MCF 10A (cell line): ENCODE measurements around the gene PDE6G. TPM values are rescaled to one million over a fixed set of nuclear protein-coding genes. Genes with fewer than 3 reads are reported as not detected.

Experiments used
- BruUV-seq: library from RNA; stranded (reverse); fragments of 400-500 nt; replicated peaks from 2 replicates; lab custom pipeline; 2021; lab: Mats Ljungman, UMichigan
- CTCF ChIA-PET: fragments of 300-600 bp; sonication (Branson Sonifier 250); formaldehyde crosslinking; extraction: SDS; loops from one replicate; lab custom pipeline; 2021; ENCODE audit warnings: antibody characterized with exemption, inconsistent platforms; lab: Yijun Ruan, JAX
- POLR2A ChIA-PET: fragments of 300-600, 350-650 bp; sonication (Branson Sonifier 250); formaldehyde crosslinking; extraction: SDS; loops from one replicate; lab custom pipeline; 2020; ENCODE audit warnings: antibody characterized with exemption, inconsistent platforms; lab: Yijun Ruan, JAX
- DNase-seq: peaks from one replicate; pipeline ENCODE4 v3.0.0-alpha.2; 2018; ENCODE audit not compliant: unreplicated experiment
- H3K27ac Mint-ChIP-seq: one replicate; pipeline ENCODE4 v1.8.0; 2022; ENCODE audit warnings: mild to moderate bottlenecking, low read depth, mixed read lengths; ENCODE audit not compliant: unreplicated experiment
- H3K27me3 Mint-ChIP-seq: one replicate; pipeline ENCODE4 v1.8.0; 2022; ENCODE audit warnings: mixed read lengths; ENCODE audit not compliant: insufficient read depth, unreplicated experiment
- H3K36me3 Mint-ChIP-seq: one replicate; pipeline ENCODE4 v1.8.0; 2022; ENCODE audit warnings: mild to moderate bottlenecking, moderate library complexity, mixed read lengths; ENCODE audit not compliant: insufficient read depth, unreplicated experiment
- H3K4me1 Mint-ChIP-seq: one replicate; pipeline ENCODE4 v1.8.0; 2022; ENCODE audit warnings: mixed read lengths; ENCODE audit not compliant: insufficient read depth, unreplicated experiment
- H3K4me3 Mint-ChIP-seq: one replicate; pipeline ENCODE4 v1.8.0; 2022; ENCODE audit warnings: mild to moderate bottlenecking, moderate library complexity, mixed read lengths; ENCODE audit not compliant: unreplicated experiment
- H3K9me3 Mint-ChIP-seq: one replicate; pipeline ENCODE4 v1.8.0; 2022; ENCODE audit warnings: mixed read lengths; ENCODE audit not compliant: unreplicated experiment
- CTCF ChIP-seq: fragments of 200-600 bp; IDR thresholded peaks from one replicate; pipeline ENCODE4 v1.8.0; 2022; ENCODE audit warnings: antibody characterized with exemption, mild to moderate bottlenecking; ENCODE audit not compliant: unreplicated experiment
- intact Hi-C: fragments of 100-400 bp; cut with micrococcal nuclease; formaldehyde crosslinking; loops from 2 replicates; pipeline ENCODE4 v1.14.1; 2022
- microRNA-seq: library from miRNA; unstranded; fragments of <30 nt; microRNA quantifications from one replicate; pipeline ENCODE4 v1.2.0, GENCODE V29; 2022
- total RNA-seq: library from RNA; stranded (reverse); gene quantifications from 2 replicates; pipeline ENCODE4 v1.2.3, GENCODE V29; 2022

The PDE6G gene
- total RNA-seq, 1 experiment from 2014 or later, result not detected

DNA sequence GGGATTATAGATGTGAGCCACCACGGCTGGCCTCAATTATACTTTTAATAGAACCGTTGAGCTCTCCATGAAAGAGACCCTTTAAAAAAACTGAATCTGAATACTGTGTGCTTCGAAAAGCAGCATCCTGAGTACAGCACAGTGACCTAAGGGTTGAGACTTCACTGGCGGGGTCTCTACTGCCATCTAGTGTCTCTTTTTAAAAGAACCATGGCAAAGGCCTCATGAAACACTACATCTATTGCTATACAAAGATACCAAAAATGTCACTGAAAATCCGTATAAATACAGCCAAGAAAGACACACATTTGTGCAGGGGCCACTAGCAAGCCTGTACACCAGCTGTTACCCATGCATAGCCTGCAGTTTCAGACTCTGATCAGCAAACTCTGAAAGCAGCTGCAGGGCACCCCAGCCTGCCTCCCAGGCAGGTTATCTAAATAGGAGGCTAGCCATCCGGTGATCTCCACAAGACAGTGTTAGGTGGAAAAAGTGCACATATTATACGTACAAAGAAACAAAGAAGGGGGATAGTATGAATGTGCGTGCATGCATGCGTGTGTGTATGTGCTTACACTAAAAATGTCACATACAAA lies 54.7 kb downstream of the PDE6G start:
- CTCF ChIA-PET, result interaction anchor here (0.5 to 2.8 kb wide), 41 partner anchors 8 to 1541 kb away, joined by 3 to 29 read pairs (median 4); partner anchors contain the start of gene FAAP100
- no TSS peak for BruUV-seq
- intact Hi-C loops, result loop anchor here (1.0 to 2.0 kb wide), 2 partner anchors 48 to 89 kb away; partner anchors contain the start of gene ACTG1
- TF ChIP-seq CTCF, result peak; percentile 80
- peak; percentile 72 for DNase-seq
- Mint-ChIP-seq H3K36me3 (peaks cover 94% of the 10 kb centered on the region), H3K27ac (no peak overlapping the region), H3K9me3 (no peaks in the 10 kb centered on the region), H3K27me3 (no peaks in the 10 kb centered on the region), H3K4me1 (no peaks in the 10 kb centered on the region), H3K4me3 (no peak overlapping the region)
- POLR2A ChIA-PET, result interaction anchor here (0.6 to 2.9 kb wide), 11 partner anchors 25 to 842 kb away, joined by 3 to 12 read pairs (median 4); partner anchors contain the start of genes ARL16, FAAP100, HGS and NPLOC4

Small RNA genes within 50 kb of the gene (microRNA-seq; reads per million reads assigned to microRNA genes)
- 1.2 reads per million for gene MIR6786

Other genes starting within 250 kb of the PDE6G start
- gene ACTG1, start 143.7 kb downstream of the PDE6G start, total RNA-seq, result 1,056 and 1,461 TPM in 2 replicates
- gene FSCN2, start 128.2 kb downstream of the PDE6G start, total RNA-seq, result 0.37 TPM in 1 of 2 replicates, not detected in the other
- 23.4 and 32.5 TPM in 2 replicates for gene FAAP100, start 104.2 kb downstream of the PDE6G start, total RNA-seq
- 83.9 and 95.1 TPM in 2 replicates for gene NPLOC4, start 19.4 kb downstream of the PDE6G start, total RNA-seq
- 1.8 and 2.1 TPM in 2 replicates for gene TSPAN10, start 19.3 kb downstream of the PDE6G start, total RNA-seq
- gene OXLD1, start 10.1 kb upstream of the PDE6G start, total RNA-seq, result 47.6 and 54.8 TPM in 2 replicates
- 23.9 and 27.1 TPM in 2 replicates for gene CCDC137, start 10.2 kb upstream of the PDE6G start, total RNA-seq
- 34.8 and 38.6 TPM in 2 replicates for gene ARL16, start 27.3 kb upstream of the PDE6G start, total RNA-seq
- gene HGS, start 27.5 kb upstream of the PDE6G start, total RNA-seq, result 160 and 178 TPM in 2 replicates
- 82.6 and 143 TPM in 2 replicates for gene MRPL12, start 46.8 kb upstream of the PDE6G start, total RNA-seq
- gene SLC25A10, start 55.7 kb upstream of the PDE6G start, total RNA-seq, result 5.1 and 9.5 TPM in 2 replicates
- not detected in 2 replicates for gene GCGR, start 147.6 kb upstream of the PDE6G start, total RNA-seq
- gene MCRIP1, start 176.7 kb upstream of the PDE6G start, total RNA-seq, result 35.6 and 39.2 TPM in 2 replicates
- gene PPP1R27, start 178.5 kb upstream of the PDE6G start, total RNA-seq, result 0.29 TPM in 1 of 2 replicates, not detected in the other
- gene P4HB, start 204.0 kb upstream of the PDE6G start, total RNA-seq, result 894 and 1,111 TPM in 2 replicates
- 271 and 324 TPM in 2 replicates for gene ARHGDIA, start 214.8 kb upstream of the PDE6G start, total RNA-seq
- gene ALYREF, start 235.0 kb upstream of the PDE6G start, total RNA-seq, result 114 and 115 TPM in 2 replicates
- 144 and 151 TPM in 2 replicates for gene ANAPC11, start 235.2 kb upstream of the PDE6G start, total RNA-seq
- 0.28 TPM in 1 of 2 replicates, not detected in the other for gene NPB, start 245.7 kb upstream of the PDE6G start, total RNA-seq